IMR-90 (cell line): Measurements from ENCODE around the gene PRKAG2. TPM values are rescaled to one million over a fixed set of nuclear protein-coding genes. Genes with fewer than 3 reads are reported as not detected.
A peak's percentile ranks its signal among the peaks of the same experiment; 100 is the strongest.

ENCODE experiments used
- ATAC-seq: fragments of 200-7000 bp; cut with Tn5 transposase; 2 replicates; pipeline ENCODE4 v1.9.1; 2020; ENCODE audit warnings: low read depth, mild to moderate bottlenecking, moderate library complexity
- BruUV-seq: library from RNA; stranded (reverse); fragments of 400-500 nt; replicated peaks from 2 replicates; lab custom pipeline; 2021; lab: Mats Ljungman, UMichigan
- CTCF ChIA-PET: fragments of 300-600 bp; formaldehyde crosslinking; extraction: SDS; loops from one replicate; lab custom pipeline; 2021; ENCODE audit warnings: antibody characterized with exemption; lab: Yijun Ruan, JAX
- POLR2A ChIA-PET: fragments of 300-600 bp; sonication (Branson Sonifier 250); formaldehyde crosslinking; loops from one replicate; lab custom pipeline; 2022; ENCODE audit warnings: antibody characterized with exemption; ENCODE audit not compliant: unreplicated experiment; lab: Charles Lee
- DNase-seq: peaks from one replicate; pipeline ENCODE4 v3.0.0; 2013
- H2AFZ ChIP-seq: replicated peaks from 2 replicates; pipeline ENCODE3; 2013; ENCODE audit warnings: low read length, mild to moderate bottlenecking; ENCODE audit not compliant: poor library complexity
- H2AK5ac ChIP-seq: 2 replicates; pipeline ENCODE4 v1.6.1; 2013; ENCODE audit warnings: low read depth, low read length, inconsistent platforms
- H2AK9ac ChIP-seq: replicated peaks from 2 replicates; pipeline ENCODE3; 2013; ENCODE audit warnings: mild to moderate bottlenecking, low read depth, low read length, moderate library complexity; ENCODE audit not compliant: poor library complexity
- H2BK120ac ChIP-seq: 2 replicates; pipeline ENCODE4 v1.6.1; 2013; ENCODE audit warnings: low read depth, low read length, inconsistent platforms
- H2BK15ac ChIP-seq: 3 replicates; pipeline ENCODE4 v1.6.1; 2013; ENCODE audit warnings: low read depth, low read length, inconsistent platforms
- H2BK20ac ChIP-seq: 2 replicates; pipeline ENCODE4 v1.6.1; 2013; ENCODE audit warnings: low read depth, mild to moderate bottlenecking, inconsistent platforms, low read length, moderate library complexity
- H2BK5ac ChIP-seq: 2 replicates; pipeline ENCODE4 v1.6.1; 2013; ENCODE audit warnings: mild to moderate bottlenecking, low read depth, low read length, inconsistent platforms; ENCODE audit not compliant: poor library complexity, severe bottlenecking
- H3K14ac ChIP-seq: replicated peaks from 2 replicates; pipeline ENCODE4 v1.6.1; 2013; ENCODE audit warnings: low read depth, low read length, inconsistent platforms
- H3K18ac ChIP-seq: 2 replicates; pipeline ENCODE4 v1.6.1; 2013; ENCODE audit warnings: low read depth, low read length, control low read depth
- H3K23ac ChIP-seq: 2 replicates; pipeline ENCODE4 v1.6.1; 2013; ENCODE audit warnings: low read depth, low read length, inconsistent platforms
- H3K27ac ChIP-seq: 2 replicates; pipeline ENCODE4 v1.5.1; 2013; ENCODE audit warnings: mild to moderate bottlenecking, control low read depth, low read length; ENCODE audit not compliant: insufficient read depth
- H3K27me3 ChIP-seq: 2 replicates; pipeline ENCODE4 v1.6.1; 2013; ENCODE audit warnings: low read length; ENCODE audit not compliant: control insufficient read depth, insufficient read depth
- H3K36me3 ChIP-seq: 2 replicates; pipeline ENCODE4 v1.6.1; 2013; ENCODE audit warnings: low read length, mixed read lengths; ENCODE audit not compliant: control insufficient read depth, insufficient read depth
- H3K4ac ChIP-seq: 2 replicates; pipeline ENCODE4 v1.6.1; 2013; ENCODE audit warnings: low read depth, low read length, inconsistent platforms
- H3K4me1 ChIP-seq: 2 replicates; pipeline ENCODE4 v1.6.1; 2013; ENCODE audit warnings: low read length, mixed read lengths; ENCODE audit not compliant: control insufficient read depth, insufficient read depth
- H3K4me2 ChIP-seq: 2 replicates; pipeline ENCODE4 v1.6.1; 2013; ENCODE audit warnings: low read depth, mild to moderate bottlenecking, control low read depth, low read length, moderate library complexity
- H3K4me3 ChIP-seq: 2 replicates; pipeline ENCODE4 v1.5.1; 2013; ENCODE audit warnings: low read depth, mild to moderate bottlenecking, control low read depth, low read length, moderate library complexity; ENCODE audit not compliant: insufficient read depth
- H3K56ac ChIP-seq: 2 replicates; pipeline ENCODE4 v1.6.1; 2013; ENCODE audit warnings: low read length, inconsistent platforms; ENCODE audit not compliant: insufficient read depth; ENCODE audit errors: extremely low read depth
- H3K79me1 ChIP-seq, 2 experiments: 2 replicates each; pipeline ENCODE4 v1.6.1; 2013; ENCODE audit warnings: low read length in 2 of 2, inconsistent platforms in 1 of 2, low read depth in 1 of 2
- H3K9ac ChIP-seq: 2 replicates; pipeline ENCODE4 v1.6.1; 2013; ENCODE audit warnings: low read depth, low read length, control low read depth
- H3K9me1 ChIP-seq: 2 replicates; pipeline ENCODE4 v1.6.1; 2013; ENCODE audit warnings: low read length, inconsistent platforms; ENCODE audit not compliant: insufficient read depth
- H3K9me3 ChIP-seq: 2 replicates; pipeline ENCODE4 v1.6.1; 2013; ENCODE audit warnings: low read length; ENCODE audit not compliant: control insufficient read depth, insufficient read depth
- H4K20me1 ChIP-seq: 2 replicates; pipeline ENCODE4 v1.6.1; 2013; ENCODE audit warnings: low read length, inconsistent platforms; ENCODE audit not compliant: insufficient read depth
- H4K5ac ChIP-seq: 2 replicates; pipeline ENCODE4 v1.6.1; 2013; ENCODE audit warnings: mild to moderate bottlenecking, low read depth, low read length, control low read depth
- H4K8ac ChIP-seq, 2 experiments: 2 replicates each; pipeline ENCODE4 v1.6.1; 2013; ENCODE audit warnings: low read depth in 2 of 2, low read length in 2 of 2, control low read depth in 1 of 2, inconsistent platforms in 1 of 2
- H4K91ac ChIP-seq: 2 replicates; pipeline ENCODE4 v1.6.1; 2013; ENCODE audit warnings: low read depth, low read length, inconsistent platforms; ENCODE audit not compliant: insufficient read depth
- RCOR1 ChIP-seq: IDR thresholded peaks from 2 replicates; pipeline ENCODE4 v1.6.1; 2012; ENCODE audit warnings: mild to moderate bottlenecking, low read length, improper control_type of control experiment; ENCODE audit not compliant: insufficient replicate concordance
- WGBS, 2 experiments: methylation state at CpG; one replicate each; pipeline versions ENCODE4 v1.1.5 to v1.1.7; 2013; ENCODE audit warnings: missing lambda C conversion rate in 2 of 2; ENCODE audit not compliant: insufficient read length in 1 of 2; ENCODE audit errors: extremely low coverage in 2 of 2; 5-methylcytosine and 5-hydroxymethylcytosine counted together
- dilution Hi-C: fragments of 300-500 bp; cut with HindIII; formaldehyde crosslinking; loops from one replicate; pipeline ENCODE4 v1.14.3; 2018; ENCODE audit warnings: low sequenced_read_pairs; ENCODE audit not compliant: unreplicated experiment
- in situ Hi-C: fragments of 300-500 bp; cut with MboI; formaldehyde crosslinking; loops from 3 replicates; pipeline ENCODE4 v1.14.3; 2019; ENCODE audit warnings: low sequenced_read_pairs, inconsistent platforms, mixed read lengths
- intact Hi-C: fragments of 100-400 bp; cut with micrococcal nuclease; formaldehyde crosslinking; loops from 2 replicates; pipeline ENCODE4 v1.10.0; 2022
- polyA plus RNA-seq, 3 experiments: library from polyadenylated mRNA; depleted of rRNA; stranded (reverse); fragments of >200 nt; gene quantifications; 2 replicates each; pipeline ENCODE4 v1.2.3, GENCODE V29; 2012; ENCODE audit warnings: low replicate concordance in 1 of 3
- total RNA-seq: library from RNA; depleted of rRNA; stranded (reverse); fragments of >200 nt; gene quantifications from 2 replicates; pipeline ENCODE4 v1.2.3, GENCODE V29; 2012

Gene PRKAG2
- total and polyA plus RNA-seq, 2 of the 4 experiments (the other 2 are of a cell fraction) = 15.4 to 21.6 TPM

- Histone ChIP-seq H3K27ac (no peak overlapping the region), H3K9ac (no peak overlapping the region), H3K36me3 (no peaks in the 10 kb centered on the region), H2BK5ac (no peak overlapping the region), H3K4me3 (no peak overlapping the region), H2BK120ac (no peak overlapping the region), H3K4ac (no peak overlapping the region), H3K4me2 (no peak overlapping the region), H2AK9ac (no peak overlapping the region), H4K5ac (no peak overlapping the region), H2BK15ac (no peak overlapping the region), H3K4me1 (no peaks in the 10 kb centered on the region), H3K18ac (no peak overlapping the region), H3K23ac (no peak overlapping the region), H3K9me1 (peaks cover 6% of the 10 kb centered on the region), H4K91ac (no peak overlapping the region), H3K27me3 (no peaks in the 10 kb centered on the region), H2AK5ac (no peak overlapping the region), H4K8ac (no peak overlapping the region), H2AFZ (peak overlapping the region; percentile 36), H4K20me1 (no peaks in the 10 kb centered on the region), H2BK20ac (no peak overlapping the region; the same call in 1 of the 2 replicates), H3K9me3 (peaks cover 5% of the 10 kb centered on the region; the same call in 1 of the 2 replicates), H3K14ac (no peak overlapping the region), H3K56ac (no peak overlapping the region), H3K79me1 (no peaks in the 10 kb centered on the region; a peak in 1 of 4 replicates)
- intact Hi-C loops (no loop called here), in situ Hi-C loops (no loop called here), dilution Hi-C loops (no loop called here)
- no peak for TF ChIP-seq RCOR1
- DNase-seq (no peak), ATAC-seq (no peak)
- no TSS peak for BruUV-seq
- 80% methylated on average over 1 of the region's 24 CpGs; no CpG with 5 or more reads in 1 of the 2 experiments for WGBS, 2 experiments
- CTCF ChIA-PET = no interaction called here
- POLR2A ChIA-PET = no interaction called here
Measured at GRCh38 chr7:151714201-151714600, 162.7 kb downstream of the PRKAG2 start.
